GM19023 (cell line): ENCODE measurements around the gene SPATA4.

Source experiments
- ATAC-seq: cut with Tn5 transposase; IDR thresholded peaks from one replicate; pipeline ENCODE4 v1.9.1; 2021; ENCODE audit warnings: mild to moderate bottlenecking, moderate library complexity; ENCODE audit not compliant: unreplicated experiment

The SPATA4 gene

DNA sequence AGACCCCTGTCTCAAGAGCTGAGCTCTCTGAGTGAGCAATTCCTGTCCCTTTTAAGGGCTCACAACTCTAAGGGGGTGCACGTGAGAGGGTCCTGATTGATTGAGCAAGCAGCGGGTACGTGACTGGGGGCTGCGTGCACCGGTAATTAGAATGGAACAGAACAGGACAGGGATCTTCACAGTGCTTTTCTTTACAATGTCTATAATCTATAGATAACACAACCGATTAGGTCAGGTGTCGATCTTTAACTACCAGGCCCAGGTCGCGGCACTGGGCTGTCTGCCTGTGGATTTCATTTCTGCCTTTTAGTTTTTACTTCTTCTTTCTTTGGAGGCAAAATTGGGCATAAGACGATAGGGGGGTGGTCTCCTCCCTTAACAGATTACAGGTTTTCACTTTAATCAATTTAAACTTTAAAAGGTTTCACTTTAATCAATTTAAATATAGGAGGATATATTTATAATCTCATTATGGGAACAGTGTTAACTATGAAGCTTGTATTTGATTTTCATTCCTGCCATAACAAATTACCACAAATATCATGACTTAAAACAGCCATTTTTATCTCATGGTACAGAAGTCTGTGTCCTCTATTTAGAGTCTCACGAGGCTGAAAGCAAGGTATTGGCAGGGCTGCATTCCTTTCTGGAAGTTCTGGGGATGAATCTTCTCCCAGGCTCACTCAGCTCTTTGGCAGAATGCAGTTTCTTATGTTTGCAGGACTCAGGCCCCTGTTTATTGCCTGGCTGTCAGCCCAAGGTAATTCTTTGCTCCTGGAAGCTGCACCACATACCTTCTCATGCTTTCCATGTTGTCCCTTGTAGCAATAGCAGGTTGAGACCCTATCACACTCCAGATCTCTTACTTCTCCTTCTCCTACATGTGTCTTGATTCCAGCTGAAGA is 5.2 kb downstream of the SPATA4 start:
- no peak for ATAC-seq

DNA sequence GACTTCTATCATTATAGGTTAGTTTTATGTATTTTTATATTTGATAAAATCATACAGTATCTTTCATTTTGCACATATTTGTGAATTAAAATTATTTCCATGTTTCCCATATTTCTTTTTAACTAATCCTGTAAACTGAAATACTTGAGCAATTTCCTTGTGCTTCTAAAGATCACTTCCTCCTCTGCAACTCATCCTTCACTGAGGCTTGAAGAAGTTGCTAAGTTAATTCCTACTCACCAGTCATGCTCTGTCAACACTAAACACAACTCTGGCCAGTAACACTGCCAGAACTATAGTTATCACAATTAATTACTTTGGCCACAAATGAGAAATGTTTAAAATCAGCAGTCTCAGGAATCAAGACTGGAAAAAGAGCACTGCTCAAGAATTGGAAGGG is 6.7 kb downstream of the SPATA4 start:
- no peak for ATAC-seq

DNA sequence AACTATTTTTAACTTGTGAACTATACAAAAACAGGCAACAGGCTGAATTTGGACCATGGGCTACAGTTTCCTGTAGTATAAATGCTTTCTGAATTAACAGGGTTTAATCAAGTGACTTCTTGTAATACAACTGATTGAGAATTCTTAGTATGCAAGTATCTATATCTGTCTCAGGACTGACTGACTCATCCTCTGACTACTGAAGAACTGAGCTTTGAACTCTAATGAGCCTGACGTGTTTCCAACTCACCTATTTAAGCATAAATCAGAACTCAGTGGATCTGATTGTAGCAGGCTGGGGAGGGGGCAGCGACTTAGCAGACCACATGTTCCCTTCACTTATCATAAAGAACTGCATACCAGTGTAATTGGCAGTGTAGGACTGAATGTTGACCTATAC is 7.8 kb downstream of the SPATA4 start:
- ATAC-seq, result no peak

DNA sequence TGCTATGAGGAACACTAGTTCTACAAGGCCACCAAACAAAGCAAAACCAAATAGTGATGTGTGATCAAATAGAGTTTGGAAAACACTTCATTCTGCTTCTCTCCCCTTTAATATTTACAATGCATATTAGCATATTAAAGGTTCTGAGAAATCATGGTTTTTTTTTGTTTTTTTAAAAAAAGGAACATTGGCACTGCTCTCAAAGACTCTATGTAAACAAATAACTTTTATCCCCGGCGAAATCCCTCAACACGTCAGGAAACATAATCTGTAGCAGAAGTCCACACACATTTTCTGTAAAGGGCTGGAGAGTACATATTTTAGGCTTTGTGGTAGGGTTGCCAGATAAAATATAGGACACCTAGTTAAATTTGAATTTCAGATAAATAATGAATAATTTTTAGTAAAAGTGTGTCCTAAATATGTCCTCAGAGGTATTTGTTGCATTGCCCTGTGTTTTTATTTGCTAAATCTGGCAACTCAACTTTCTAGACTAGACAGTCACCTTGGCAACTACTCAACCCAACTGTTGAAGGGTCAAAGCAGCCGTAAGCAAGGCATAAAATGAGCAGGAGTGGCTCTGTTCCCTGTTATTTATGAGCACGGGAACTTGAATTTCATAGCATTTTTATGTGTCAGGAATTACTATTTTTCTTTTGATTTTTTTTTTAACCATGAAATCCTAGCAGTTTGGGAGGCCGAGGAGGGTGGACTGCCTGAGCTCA is 8.6 kb downstream of the SPATA4 start:
- no peak for ATAC-seq

DNA sequence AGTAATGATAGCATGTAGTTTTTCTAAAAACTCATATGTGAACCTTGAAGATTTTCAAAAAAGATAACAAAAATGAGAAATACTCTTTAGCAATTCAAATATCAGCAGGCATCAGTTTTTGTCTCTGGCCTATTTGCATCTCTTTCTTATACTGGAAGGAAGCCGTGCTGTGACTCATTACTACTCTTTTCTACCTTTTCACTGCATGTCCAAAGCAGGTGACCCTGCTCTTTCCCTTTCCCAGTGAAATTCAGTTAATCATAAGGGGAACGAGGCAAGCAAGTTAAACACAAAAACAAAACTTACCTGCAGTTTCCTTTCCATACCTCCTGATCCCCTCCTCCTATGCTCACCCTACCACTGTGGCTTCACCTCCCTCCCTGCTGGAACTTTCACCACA is 9.3 kb downstream of the SPATA4 start:
- ATAC-seq, result no peak

DNA sequence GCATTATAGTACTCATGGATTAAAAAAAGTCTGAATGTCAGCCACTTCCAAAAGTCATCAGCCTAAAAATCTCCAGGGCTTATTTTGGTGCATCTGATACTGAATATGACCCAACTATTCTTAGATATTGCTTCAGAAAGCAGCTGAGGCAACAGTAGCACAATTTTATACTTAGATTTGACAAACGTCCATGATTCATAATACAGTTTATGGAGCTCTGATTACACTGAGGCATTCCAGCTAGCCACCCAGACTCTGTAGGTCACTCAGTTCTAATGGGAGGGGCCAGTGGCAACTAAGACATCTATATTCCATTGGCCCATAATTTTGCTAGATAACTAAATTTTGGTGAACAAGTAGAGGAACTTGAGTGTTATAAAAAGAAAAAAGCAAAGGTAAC is 10.3 kb downstream of the SPATA4 start:
- ATAC-seq, result no peak

DNA sequence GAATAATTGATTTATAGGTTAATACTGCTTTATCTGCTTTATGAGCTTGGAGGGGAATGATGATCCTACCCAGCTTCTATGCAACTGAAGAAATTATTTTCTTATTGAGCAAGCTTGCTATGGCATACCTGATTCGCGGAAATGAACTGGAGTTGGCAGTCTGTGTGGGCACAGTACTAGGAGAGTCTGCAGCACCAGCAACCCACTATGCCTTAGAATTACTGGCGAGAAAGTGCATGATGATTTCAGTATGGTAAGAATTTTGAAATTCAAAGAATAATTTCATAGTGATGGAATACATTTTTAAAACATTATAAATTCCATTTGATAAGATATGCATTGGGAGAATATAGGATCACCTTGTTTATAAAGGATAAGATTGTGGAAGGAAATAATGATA is 32.3 kb downstream of the SPATA4 start:
- no peak for ATAC-seq

DNA sequence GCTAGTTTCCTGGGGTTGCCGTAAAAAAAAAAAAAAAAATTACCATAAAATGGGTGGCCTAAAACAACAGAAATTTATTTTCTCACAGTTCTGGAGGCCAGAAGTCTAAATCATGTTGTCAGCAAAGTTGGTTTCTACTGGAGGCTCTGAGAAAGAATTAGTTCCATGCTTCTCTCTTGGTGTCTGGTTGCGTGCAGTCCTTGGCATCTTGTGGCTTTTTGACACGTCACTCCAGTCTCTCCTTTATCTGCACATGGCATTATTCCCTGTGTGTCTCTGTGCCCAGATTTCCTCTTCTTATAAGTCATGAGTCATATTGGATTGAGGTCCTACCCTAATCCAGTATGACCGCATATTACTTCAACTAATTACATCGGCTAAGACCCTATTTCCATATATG is 38.7 kb downstream of the SPATA4 start:
- no peak for ATAC-seq

DNA sequence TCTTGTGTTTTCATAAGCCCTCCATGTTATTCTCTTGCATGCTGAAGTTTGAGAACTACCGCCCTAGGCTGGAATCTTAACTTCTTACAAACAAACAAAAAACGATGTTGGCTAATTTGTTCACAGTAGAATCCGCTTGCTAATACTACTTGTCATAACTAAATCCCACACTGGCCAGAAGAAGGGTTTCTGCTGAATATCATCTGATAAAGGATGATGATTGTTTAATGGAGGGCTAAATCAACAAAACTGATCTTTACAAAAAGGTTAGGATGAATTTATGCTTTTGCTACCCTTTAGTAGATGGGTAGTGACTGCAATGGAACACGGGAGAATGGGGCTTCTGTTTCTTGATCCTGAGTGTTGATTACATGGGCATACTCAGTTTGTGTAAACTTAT is 42.3 kb downstream of the SPATA4 start:
- no peak for ATAC-seq

DNA sequence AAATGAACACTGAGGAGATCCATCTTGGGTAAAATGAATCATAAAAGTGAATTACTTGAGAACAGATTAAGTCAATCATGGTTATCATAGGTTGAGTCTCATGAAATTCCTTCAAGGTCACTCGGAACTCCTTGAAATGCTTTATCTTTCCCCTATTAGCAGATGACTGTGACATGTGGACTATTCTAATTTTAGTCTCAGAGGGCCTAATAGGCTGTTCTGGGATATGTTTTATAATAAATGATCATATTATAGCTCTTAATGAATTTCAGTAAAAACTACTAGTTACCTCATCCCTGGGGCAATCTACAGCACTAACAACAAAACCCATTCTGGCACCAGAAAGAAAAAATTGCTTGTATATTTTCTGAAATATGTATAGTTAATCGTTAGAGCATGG is 44.7 kb downstream of the SPATA4 start:
- ATAC-seq, result no peak

DNA sequence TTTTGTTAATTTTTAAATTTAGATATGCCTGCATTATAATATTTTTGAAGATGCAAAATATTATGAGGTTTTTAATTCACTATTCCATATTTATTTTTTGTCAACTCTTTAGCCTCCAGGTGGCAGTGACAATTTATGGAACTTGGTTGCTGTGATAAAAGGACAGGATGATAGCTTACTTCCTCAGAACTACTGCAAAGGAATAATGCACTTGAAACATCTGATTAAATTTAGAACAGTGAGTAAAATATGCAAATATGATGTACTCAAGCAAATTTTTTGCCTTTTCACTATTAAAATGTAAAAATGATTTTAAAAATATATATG is 45.1 kb downstream of the SPATA4 start:
- no peak for ATAC-seq

DNA sequence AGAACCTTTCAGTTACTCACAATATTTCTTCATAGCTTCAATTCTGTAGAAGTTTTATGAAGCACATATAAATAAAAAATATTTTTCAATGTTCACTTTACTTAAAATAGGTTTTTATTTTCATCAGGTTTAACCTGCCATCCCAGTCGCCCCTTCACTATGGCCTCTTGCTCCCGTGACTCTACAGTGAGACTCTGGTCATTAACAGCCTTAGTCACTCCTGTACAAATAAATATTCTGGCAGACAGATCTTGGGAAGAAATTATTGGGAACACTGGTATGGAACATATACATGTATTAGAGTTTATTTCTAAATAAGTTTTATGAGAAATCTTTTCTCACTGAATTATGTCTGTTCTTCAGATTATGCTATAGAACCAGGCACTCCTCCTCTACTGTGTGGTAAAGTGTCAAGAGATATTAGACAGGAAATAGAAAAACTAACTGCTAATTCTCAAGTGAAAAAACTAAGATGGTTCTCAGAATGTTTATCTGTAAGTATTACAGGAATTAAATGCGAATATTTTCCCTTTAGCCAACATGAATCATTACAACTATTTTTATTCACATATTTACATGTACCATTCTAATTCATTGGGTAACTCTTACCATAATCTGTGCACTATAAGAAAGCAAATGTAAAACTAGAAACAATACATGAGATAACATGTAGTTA is 45.6 kb downstream of the SPATA4 start:
- ATAC-seq, result no peak

DNA sequence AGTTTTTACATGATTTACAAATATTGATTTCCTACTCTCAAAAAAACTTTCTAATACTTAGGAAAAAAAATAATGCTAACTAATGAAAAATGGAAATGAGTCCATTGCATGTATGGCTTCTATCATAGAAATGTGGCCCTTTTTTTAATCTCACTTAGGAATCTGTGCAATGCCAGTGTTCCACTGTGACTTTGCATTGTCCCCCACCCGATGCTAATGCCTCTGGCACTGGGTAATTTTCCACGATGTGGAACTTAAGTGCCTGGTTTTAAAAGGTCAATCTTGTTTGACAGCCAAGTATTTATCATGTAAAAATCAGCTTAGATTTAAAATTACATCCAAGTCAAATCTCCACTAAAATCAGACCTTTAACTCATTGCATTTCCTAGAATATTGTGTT is 53.1 kb downstream of the SPATA4 start:
- no peak for ATAC-seq

DNA sequence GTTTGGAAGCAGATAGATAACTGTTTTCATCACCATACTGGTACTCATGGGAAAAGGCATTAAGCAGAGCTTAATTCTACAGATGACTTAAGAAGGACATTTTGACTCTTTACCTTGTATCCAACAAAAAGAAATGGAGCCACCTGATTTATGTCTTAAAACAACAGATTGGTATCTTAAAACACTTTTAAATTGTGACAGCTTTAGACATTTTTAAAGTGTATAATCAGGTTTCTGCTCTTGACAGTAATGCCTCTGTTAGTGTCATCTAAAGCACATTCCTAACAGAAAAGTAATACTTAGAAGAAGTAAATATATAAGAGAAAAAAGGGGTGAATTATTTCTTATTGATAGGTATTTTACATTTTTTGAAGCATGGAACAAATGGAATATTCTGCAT is 55.9 kb downstream of the SPATA4 start:
- no peak for ATAC-seq

DNA sequence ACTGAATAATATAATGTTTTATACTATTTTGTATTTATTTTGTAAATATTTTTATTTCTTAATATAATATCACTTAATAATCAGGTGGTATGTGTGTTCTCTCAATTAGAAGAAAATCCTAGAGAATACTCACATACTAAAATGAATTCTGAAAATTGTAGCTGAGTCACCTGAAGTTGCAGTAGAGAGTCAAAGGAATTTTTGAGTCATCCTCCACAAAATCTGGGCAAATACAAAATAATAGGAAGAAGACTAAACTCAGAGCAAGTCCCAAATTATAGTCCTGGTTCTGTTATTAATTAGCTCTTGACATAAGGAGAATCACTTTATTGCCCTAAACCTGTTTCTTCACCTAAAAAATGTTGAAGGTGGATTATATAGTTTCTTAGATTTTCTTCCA is 57.8 kb downstream of the SPATA4 start:
- no peak for ATAC-seq

DNA sequence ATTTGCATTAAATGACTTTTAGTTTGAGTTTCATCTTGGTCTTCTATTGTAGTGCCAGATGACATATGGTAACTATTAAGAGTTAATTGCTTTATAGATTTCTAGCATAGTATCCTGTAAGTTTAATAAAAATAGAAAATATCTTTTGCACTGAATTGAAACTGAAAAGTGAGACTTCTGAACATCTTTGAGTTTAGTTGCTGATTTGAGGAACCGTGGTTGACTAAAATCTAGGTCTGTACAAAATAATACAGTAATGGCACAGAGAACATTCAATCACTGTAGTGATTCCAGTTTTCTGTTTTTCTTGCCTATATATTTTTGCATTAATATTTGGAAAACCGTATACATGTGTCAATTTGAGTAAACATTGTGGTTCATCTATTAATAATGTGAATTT is 60.7 kb downstream of the SPATA4 start:
- ATAC-seq, result no peak
